Measurements from ENCODE around the gene CRTC3.
"Not testable (repeated sequence)": the region's sequence is repeated elsewhere in the genome, so short reads cannot be mapped to it uniquely, and the experiment has no call there.

Gene CRTC3

GRCh38 chr15:90677807-90678790, 148.4 kb downstream of the CRTC3 start:
- DNase-seq (ENCODE audit: low spot score) = no peak

GRCh38 chr15:90679959-90680358, 150.2 kb downstream of the CRTC3 start:
- no peak for DNase-seq (ENCODE audit: low spot score)

- no peak for DNase-seq (ENCODE audit: low spot score)
These were observed 150.7 kb downstream of the CRTC3 start for GRCh38 chr15:90680371-90680935.

- no peak for DNase-seq (ENCODE audit: low spot score)
These were observed 151.3 kb downstream of the CRTC3 start for GRCh38 chr15:90681056-90681455.

- no peak for DNase-seq (ENCODE audit: low spot score)
These were observed 151.8 kb downstream of the CRTC3 start for GRCh38 chr15:90681480-90681879.

GRCh38 chr15:90683371-90683770, 153.6 kb downstream of the CRTC3 start:
- no peak for DNase-seq (ENCODE audit: low spot score)

GRCh38 chr15:90683876-90684275, 154.2 kb downstream of the CRTC3 start:
- DNase-seq (ENCODE audit: low spot score) = no peak

- DNase-seq (ENCODE audit: low spot score) = no peak
These were observed 154.6 kb downstream of the CRTC3 start for GRCh38 chr15:90684281-90684680.

GRCh38 chr15:90685591-90686434, 156.1 kb downstream of the CRTC3 start:
- no peak for DNase-seq (ENCODE audit: low spot score)

GRCh38 chr15:90686435-90687218, 156.9 kb downstream of the CRTC3 start:
- DNase-seq (ENCODE audit: low spot score) = no peak

GRCh38 chr15:90689326-90689961, 159.7 kb downstream of the CRTC3 start:
- not testable (repeated sequence) for DNase-seq (ENCODE audit: low spot score)

- DNase-seq (ENCODE audit: low spot score) = no peak
These were observed 160.9 kb downstream of the CRTC3 start for GRCh38 chr15:90690585-90690984.

- no peak for DNase-seq (ENCODE audit: low spot score)
These were observed 161.6 kb downstream of the CRTC3 start for GRCh38 chr15:90691369-90691768.

GRCh38 chr15:90691982-90692773, 162.5 kb downstream of the CRTC3 start:
- no peak for DNase-seq (ENCODE audit: low spot score)

All from cerebellar cortex (tissue), 1 donor.